H9 (cell line): ENCODE results near the gene TLR6. TPM values are rescaled to one million over a fixed set of nuclear protein-coding genes. Genes with fewer than 3 reads are reported as not detected.

Experiments used
- DNase-seq: peaks from one replicate; pipeline ENCODE4 v3.0.0-alpha.2; 2017
- H2AFZ ChIP-seq: one replicate; pipeline ENCODE4 v1.6.1; 2013; ENCODE audit warnings: mild to moderate bottlenecking, low read length, control low read depth, moderate library complexity
- H2AK5ac ChIP-seq: 2 replicates; pipeline ENCODE4 v1.6.1; 2013; ENCODE audit warnings: low read length, control low read depth, mixed read lengths; ENCODE audit not compliant: insufficient read length
- H2BK120ac ChIP-seq: one replicate; pipeline ENCODE4 v1.6.1; 2013; ENCODE audit warnings: low read depth, mild to moderate bottlenecking, low read length, control low read depth, inconsistent platforms; ENCODE audit not compliant: poor library complexity, severe bottlenecking
- H2BK12ac ChIP-seq: 2 replicates; pipeline ENCODE4 v1.6.1; 2013; ENCODE audit warnings: low read length, control low read depth, mixed read lengths, low read depth; ENCODE audit not compliant: insufficient read length
- H2BK15ac ChIP-seq: 2 replicates; pipeline ENCODE4 v1.6.1; 2013; ENCODE audit warnings: low read depth, low read length, control low read depth
- H2BK20ac ChIP-seq: one replicate; pipeline ENCODE4 v1.6.1; 2013; ENCODE audit warnings: low read depth, mild to moderate bottlenecking, low read length, control low read depth, inconsistent platforms; ENCODE audit not compliant: poor library complexity, severe bottlenecking
- H2BK5ac ChIP-seq: 2 replicates; pipeline ENCODE4 v1.6.1; 2013; ENCODE audit warnings: low read length, control low read depth, mixed read lengths; ENCODE audit not compliant: insufficient read length
- H3K14ac ChIP-seq: 2 replicates; pipeline ENCODE4 v1.6.1; 2013; ENCODE audit warnings: low read length, control low read depth; ENCODE audit not compliant: insufficient read depth
- H3K18ac ChIP-seq: 2 replicates; pipeline ENCODE4 v1.6.1; 2013; ENCODE audit warnings: low read depth, mild to moderate bottlenecking, mixed read lengths, low read length, control low read depth; ENCODE audit not compliant: insufficient read length
- H3K23ac ChIP-seq: 2 replicates; pipeline ENCODE4 v1.6.1; 2013; ENCODE audit warnings: low read length, control low read depth, mixed read lengths, low read depth; ENCODE audit not compliant: insufficient read length
- H3K23me2 ChIP-seq: 2 replicates; pipeline ENCODE4 v1.6.1; 2013; ENCODE audit warnings: low read depth, mild to moderate bottlenecking, mixed read lengths, low read length, control low read depth; ENCODE audit not compliant: insufficient read length, poor library complexity, severe bottlenecking
- H3K27ac ChIP-seq: 2 replicates; pipeline ENCODE4 v1.5.1; 2013; ENCODE audit warnings: low read length, control low read depth, mixed read lengths, low read depth; ENCODE audit not compliant: insufficient read length
- H3K27me3 ChIP-seq: 2 replicates; pipeline ENCODE4 v1.6.1; 2013; ENCODE audit warnings: low read length, control low read depth, inconsistent platforms; ENCODE audit not compliant: insufficient read depth
- H3K4ac ChIP-seq: 2 replicates; pipeline ENCODE4 v1.6.1; 2013; ENCODE audit warnings: low read depth, mild to moderate bottlenecking, control low read depth, inconsistent platforms, low read length, moderate library complexity
- H3K4me1 ChIP-seq: 2 replicates; pipeline ENCODE4 v1.6.1; 2013; ENCODE audit warnings: low read length, control low read depth, inconsistent platforms; ENCODE audit not compliant: insufficient read depth
- H3K4me2 ChIP-seq: 2 replicates; pipeline ENCODE4 v1.6.1; 2013; ENCODE audit warnings: low read length, control low read depth, mixed read lengths; ENCODE audit not compliant: insufficient read length, insufficient read depth
- H3K56ac ChIP-seq: 2 replicates; pipeline ENCODE4 v1.6.1; 2013; ENCODE audit warnings: low read depth, mild to moderate bottlenecking, mixed read lengths, low read length, control low read depth; ENCODE audit not compliant: insufficient read length
- H3K79me1 ChIP-seq: 2 replicates; pipeline ENCODE4 v1.6.1; 2013; ENCODE audit warnings: low read depth, mild to moderate bottlenecking, moderate library complexity, low read length, control low read depth, inconsistent platforms; ENCODE audit not compliant: insufficient read depth, poor library complexity, severe bottlenecking
- H3K79me2 ChIP-seq: 2 replicates; pipeline ENCODE4 v1.6.1; 2013; ENCODE audit warnings: low read length, control low read depth, inconsistent platforms; ENCODE audit not compliant: insufficient read depth
- H3K9ac ChIP-seq: 2 replicates; pipeline ENCODE4 v1.6.1; 2013; ENCODE audit warnings: low read length, control low read depth, mixed read lengths; ENCODE audit not compliant: insufficient read length; ENCODE audit errors: extremely low read depth
- H3K9me3 ChIP-seq: one replicate; pipeline ENCODE4 v1.6.1; 2013; ENCODE audit warnings: low read depth, low read length, inconsistent platforms; ENCODE audit not compliant: control insufficient read depth
- H3T11ph ChIP-seq: one replicate; pipeline ENCODE4 v1.6.1; 2013; ENCODE audit warnings: mild to moderate bottlenecking, low read length, control low read depth, inconsistent platforms
- H4K20me1 ChIP-seq: one replicate; pipeline ENCODE4 v1.6.1; 2013; ENCODE audit not compliant: control insufficient read depth, insufficient read length, insufficient read depth
- H4K5ac ChIP-seq: 2 replicates; pipeline ENCODE4 v1.6.1; 2013; ENCODE audit warnings: low read depth, mild to moderate bottlenecking, mixed read lengths, low read length, control low read depth; ENCODE audit not compliant: insufficient read length
- H4K8ac ChIP-seq: replicated peaks from 2 replicates; pipeline ENCODE4 v1.6.1; 2013; ENCODE audit warnings: low read length, control low read depth, mixed read lengths, low read depth; ENCODE audit not compliant: insufficient read length
- H4K91ac ChIP-seq: 2 replicates; pipeline ENCODE4 v1.6.1; 2013; ENCODE audit warnings: low read depth, mild to moderate bottlenecking, moderate library complexity, mixed read lengths, low read length, control low read depth; ENCODE audit not compliant: insufficient read length
- H3K27ac Mint-ChIP-seq, 3 experiments: 2 replicates in 2 of 3; 3 replicates in 1 of 3; pipeline ENCODE4 v1.8.0; 2020 to 2021; ENCODE audit warnings: mixed read lengths in 3 of 3, mild to moderate bottlenecking in 1 of 3, moderate library complexity in 1 of 3
- H3K27me3 Mint-ChIP-seq: 2 replicates; pipeline ENCODE4 v1.8.0; 2021; ENCODE audit warnings: low read depth, mild to moderate bottlenecking, moderate library complexity, mixed read lengths
- H3K36me3 Mint-ChIP-seq, 3 experiments: 2 replicates in 2 of 3; 3 replicates in 1 of 3; pipeline ENCODE4 v1.8.0; 2020 to 2021; ENCODE audit warnings: low read depth in 3 of 3, mixed read lengths in 3 of 3; ENCODE audit not compliant: insufficient read depth in 1 of 3
- H3K4me1 Mint-ChIP-seq, 2 experiments: 2 replicates each; pipeline ENCODE4 v1.8.0; 2020; ENCODE audit warnings: mixed read lengths in 2 of 2
- H3K4me3 Mint-ChIP-seq, 2 experiments: 2 replicates in 1 of 2; 3 replicates in 1 of 2; pipeline ENCODE4 v1.8.0; 2020 to 2021; ENCODE audit warnings: mild to moderate bottlenecking in 2 of 2, mixed read lengths in 2 of 2, moderate library complexity in 1 of 2
- H3K9me3 Mint-ChIP-seq, 2 experiments: 2 replicates in 1 of 2; 3 replicates in 1 of 2; pipeline ENCODE4 v1.8.0; 2020; ENCODE audit warnings: mild to moderate bottlenecking in 2 of 2, mixed read lengths in 2 of 2, moderate library complexity in 1 of 2
- WGBS: extraction: QIAGEN DNeasy Blood & Tissue Kit; methylation state at CpG from one replicate; pipeline ENCODE4 v1.1.7; 2013; ENCODE audit warnings: missing lambda C conversion rate, low lambda C conversion rate, mixed read lengths; ENCODE audit not compliant: insufficient read length; ENCODE audit errors: extremely low coverage; 5-methylcytosine and 5-hydroxymethylcytosine counted together
- total RNA-seq: library from RNA; stranded (reverse); gene quantifications from 2 replicates; pipeline ENCODE4 v1.2.1, GENCODE V29; 2021
- TF ChIP-seq, protein P1 (sequence below): fragments of 200-600 bp; sonication (generic); conservative IDR thresholded peaks from 3 replicates; pipeline ENCODE4 v1.8.0; 2021; ENCODE audit warnings: antibody characterized with exemption, mild to moderate bottlenecking

The TLR6 gene
- total RNA-seq, 1 experiment from 2014 or later = 0.11 TPM

DNA sequence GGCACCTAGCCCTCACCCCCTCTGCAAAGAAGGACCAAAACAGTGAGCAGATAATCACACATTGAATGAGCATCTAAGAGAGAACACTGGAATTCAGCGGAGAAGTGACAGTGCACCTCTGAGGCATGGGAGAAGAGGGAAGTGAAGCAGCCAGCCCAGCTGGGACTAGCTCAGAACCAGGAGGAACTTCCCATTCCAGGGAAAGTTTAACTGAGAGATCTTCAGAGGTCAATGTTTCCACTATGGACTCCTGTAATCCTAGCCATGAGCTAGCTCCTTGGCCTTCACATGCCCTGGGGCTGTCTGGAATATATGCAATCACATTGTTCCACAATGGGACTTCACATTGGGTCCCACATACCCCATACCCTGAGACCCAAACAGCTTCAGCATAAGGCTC lies 24.4 kb downstream of the TLR6 start:
- H3K27me3 ChIP-seq = no peaks in the 10 kb centered on the region
- H3K4ac ChIP-seq = no peak overlapping the region
- Mint-ChIP-seq H3K27ac (no peak overlapping the region), H3K36me3 (no peaks in the 10 kb centered on the region; a peak in 2 of 7 replicates), H3K4me1 (no peaks in the 10 kb centered on the region), H3K9me3 (peaks cover 0 to 10% of the 10 kb centered on the region in 2 experiments; a peak in 3 of 5 replicates), H3K4me3 (no peak overlapping the region), H3K27me3 (no peaks in the 10 kb centered on the region)
- no peak overlapping the region for H2BK12ac ChIP-seq
- no peak overlapping the region for H3K4me2 ChIP-seq
- no peak overlapping the region for H2BK20ac ChIP-seq
- no peak overlapping the region for H3K14ac ChIP-seq
- H2AK5ac ChIP-seq = no peak overlapping the region
- H3K9me3 ChIP-seq = no peaks in the 10 kb centered on the region
- no peak overlapping the region for H3K9ac ChIP-seq
- no peaks in the 10 kb centered on the region for H3K79me1 ChIP-seq
- H2BK120ac ChIP-seq = no peak overlapping the region
- H3K23ac ChIP-seq = no peak overlapping the region
- no peak for DNase-seq
- H2AFZ ChIP-seq = no peak overlapping the region
- H3K4me1 ChIP-seq = no peaks in the 10 kb centered on the region
- WGBS = no CpG with 5 or more reads among the region's 1 CpG
- H3K27ac ChIP-seq = no peak overlapping the region
- no peak overlapping the region for H4K8ac ChIP-seq
- H4K20me1 ChIP-seq = no peaks in the 10 kb centered on the region
- no peak overlapping the region for H4K91ac ChIP-seq
- no peak overlapping the region for H3T11ph ChIP-seq
- no peak overlapping the region for H3K18ac ChIP-seq
- no peaks in the 10 kb centered on the region for H3K23me2 ChIP-seq
- no peak overlapping the region for H4K5ac ChIP-seq
- TF ChIP-seq, protein P1, sequence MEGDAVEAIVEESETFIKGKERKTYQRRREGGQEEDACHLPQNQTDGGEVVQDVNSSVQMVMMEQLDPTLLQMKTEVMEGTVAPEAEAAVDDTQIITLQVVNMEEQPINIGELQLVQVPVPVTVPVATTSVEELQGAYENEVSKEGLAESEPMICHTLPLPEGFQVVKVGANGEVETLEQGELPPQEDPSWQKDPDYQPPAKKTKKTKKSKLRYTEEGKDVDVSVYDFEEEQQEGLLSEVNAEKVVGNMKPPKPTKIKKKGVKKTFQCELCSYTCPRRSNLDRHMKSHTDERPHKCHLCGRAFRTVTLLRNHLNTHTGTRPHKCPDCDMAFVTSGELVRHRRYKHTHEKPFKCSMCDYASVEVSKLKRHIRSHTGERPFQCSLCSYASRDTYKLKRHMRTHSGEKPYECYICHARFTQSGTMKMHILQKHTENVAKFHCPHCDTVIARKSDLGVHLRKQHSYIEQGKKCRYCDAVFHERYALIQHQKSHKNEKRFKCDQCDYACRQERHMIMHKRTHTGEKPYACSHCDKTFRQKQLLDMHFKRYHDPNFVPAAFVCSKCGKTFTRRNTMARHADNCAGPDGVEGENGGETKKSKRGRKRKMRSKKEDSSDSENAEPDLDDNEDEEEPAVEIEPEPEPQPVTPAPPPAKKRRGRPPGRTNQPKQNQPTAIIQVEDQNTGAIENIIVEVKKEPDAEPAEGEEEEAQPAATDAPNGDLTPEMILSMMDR = no peak
- no peak overlapping the region for H2BK5ac ChIP-seq
- no peak overlapping the region for H2BK15ac ChIP-seq
- H3K79me2 ChIP-seq = no peaks in the 10 kb centered on the region
- no peak overlapping the region for H3K56ac ChIP-seq
